Fibroblast of gingiva (primary cell): ENCODE data around the gene PCBP3.

Experiments
- DNase-seq: peaks from one replicate; pipeline ENCODE4 v3.0.0-alpha.2; 2011; ENCODE audit warnings: low read depth

PCBP3 gene

DNA sequence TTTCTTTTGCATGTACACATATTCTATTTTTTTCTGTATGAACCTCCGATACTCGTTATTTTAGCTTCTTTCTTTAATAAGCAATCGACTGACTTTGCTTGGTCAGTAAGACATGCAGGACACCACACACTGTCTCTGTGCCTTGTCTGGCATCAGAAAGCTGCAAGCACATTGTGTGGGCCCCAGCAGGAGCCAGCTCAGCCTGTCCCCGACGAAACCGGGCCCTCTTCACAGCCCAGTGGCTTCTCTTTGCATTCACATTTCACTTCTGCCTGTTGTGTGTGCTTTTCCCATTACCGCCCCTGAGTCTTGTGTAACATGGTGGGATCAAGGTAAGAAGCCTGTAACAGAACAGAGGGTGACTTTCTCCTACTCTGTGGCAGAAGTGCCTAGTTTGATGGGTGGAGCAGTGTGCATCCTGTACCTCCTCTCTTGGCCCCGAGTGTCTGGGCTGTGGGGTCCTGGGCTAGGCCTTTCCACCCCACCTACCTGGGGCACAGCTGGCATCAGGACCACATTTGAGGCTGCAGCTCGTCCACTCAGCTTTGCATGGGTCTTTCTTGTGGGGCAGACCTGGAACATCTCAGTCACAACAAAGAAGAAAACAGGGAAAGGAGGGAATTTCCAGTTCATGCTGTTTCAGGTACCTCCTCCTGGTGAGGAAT, 219.2 kb downstream of the PCBP3 start:
- no peak for DNase-seq

DNA sequence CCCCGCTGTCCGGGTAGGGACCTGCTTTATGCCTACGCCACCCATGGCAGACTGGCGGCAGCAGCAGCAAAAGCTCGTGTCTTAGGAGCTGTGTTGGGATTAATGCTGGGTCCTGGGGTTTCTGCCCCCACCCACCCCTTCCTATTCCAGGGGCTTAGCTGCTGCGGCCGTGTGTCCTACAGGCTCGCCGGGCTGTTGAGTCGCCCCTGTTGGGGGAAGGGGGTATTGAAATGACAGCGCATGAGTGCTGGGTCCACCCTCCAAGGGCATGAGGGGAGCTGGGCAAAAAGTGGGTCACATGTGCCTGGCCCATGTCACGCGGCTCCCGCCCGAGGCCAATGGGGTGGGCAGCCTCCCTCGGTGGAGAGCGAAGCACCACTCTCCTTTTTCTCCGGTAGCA, 219.7 kb downstream of the PCBP3 start:
- DNase-seq, result no peak

DNA sequence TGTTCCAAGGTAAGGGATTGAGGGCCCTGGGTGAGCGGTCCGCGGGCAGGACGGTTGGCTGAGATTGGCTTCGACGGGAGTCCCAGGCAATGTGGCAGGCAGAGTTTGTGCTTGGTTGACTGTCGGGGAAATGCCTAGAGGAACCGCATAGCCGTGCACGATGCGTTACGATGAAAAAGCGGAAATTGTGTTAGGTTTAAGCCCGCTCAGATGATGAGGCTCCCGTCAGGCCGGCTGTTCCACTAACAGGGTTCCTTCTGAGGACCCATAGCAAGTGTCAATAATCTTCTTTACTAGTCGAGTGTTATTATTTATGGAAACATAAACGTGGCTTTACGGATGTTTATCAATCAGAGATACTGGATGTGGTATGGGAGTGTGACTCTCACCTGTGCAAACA, 220.2 kb downstream of the PCBP3 start:
- no peak for DNase-seq

DNA sequence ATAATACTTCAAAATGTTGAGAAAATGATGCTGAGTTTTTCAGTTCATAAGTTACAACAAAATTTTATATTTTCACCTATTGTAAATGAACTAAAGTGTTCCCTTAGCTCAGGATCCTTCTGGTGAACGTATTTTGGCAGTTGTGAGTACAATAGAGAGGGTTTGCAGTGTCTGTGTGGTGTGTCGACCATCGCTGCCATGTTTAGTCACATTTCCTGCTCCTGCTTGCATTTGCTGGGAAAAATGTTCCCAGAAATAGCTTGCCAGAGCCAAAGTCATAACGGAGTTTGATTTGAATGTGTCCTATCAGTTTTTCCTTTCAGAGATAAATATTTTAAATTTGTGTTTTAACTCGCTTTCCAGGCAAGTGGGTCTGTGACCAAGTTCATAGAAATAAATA, 220.9 kb downstream of the PCBP3 start:
- DNase-seq, result no peak

DNA sequence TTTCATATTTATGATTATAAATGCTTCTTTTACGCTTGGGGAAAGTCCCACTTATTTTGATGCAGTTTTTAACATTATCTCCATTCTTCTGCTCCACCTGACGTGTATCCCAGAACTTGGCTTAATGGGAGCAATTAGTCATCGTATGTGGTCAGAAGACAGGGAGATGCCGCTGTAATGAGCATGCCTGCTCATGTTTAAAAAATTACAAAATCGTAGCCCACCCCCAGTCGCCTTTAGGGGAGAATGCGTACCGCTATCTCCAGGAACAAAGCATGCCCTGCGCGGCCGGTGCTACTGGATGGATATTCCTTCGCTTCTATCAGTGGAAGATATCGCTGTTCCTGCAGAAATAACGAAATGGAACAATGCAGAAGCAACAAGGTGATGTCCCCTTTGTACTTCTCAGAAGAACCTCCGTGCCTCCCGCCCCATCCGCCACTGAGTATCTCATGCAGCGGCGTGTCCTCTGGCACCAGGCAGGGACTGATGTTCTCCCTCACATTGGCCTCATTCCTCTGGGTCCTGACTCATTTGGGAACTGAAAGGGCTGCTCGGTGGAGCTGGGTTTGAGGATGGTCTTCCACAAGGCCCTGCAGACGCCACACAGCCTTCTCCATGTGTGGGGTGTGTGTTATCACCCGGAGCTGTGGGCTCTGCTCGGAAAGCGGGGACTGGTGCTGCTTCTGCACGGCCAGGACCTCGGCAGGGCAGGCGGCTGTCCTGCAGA, 221.7 kb downstream of the PCBP3 start:
- peak; percentile 22 for DNase-seq

DNA sequence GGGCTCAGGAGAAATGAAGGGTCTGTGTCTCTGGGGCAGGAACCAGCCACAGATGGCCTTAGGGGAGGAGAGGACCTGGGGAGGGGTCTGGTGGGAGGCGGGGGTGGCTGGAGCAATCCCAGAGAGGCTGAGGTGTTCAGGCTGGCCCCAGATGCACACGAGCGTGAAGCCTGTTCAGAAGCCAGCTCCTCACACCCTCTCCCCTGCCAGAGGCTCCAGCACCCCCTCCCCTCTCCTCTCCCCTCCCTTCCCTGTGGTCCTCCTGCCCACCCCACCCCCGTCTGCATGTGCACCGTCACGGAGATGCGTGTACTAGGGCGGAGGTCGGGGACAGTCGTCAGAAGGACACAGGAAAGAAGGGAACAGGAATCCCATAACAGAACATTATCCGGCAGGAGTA, 223.0 kb downstream of the PCBP3 start:
- no peak for DNase-seq

DNA sequence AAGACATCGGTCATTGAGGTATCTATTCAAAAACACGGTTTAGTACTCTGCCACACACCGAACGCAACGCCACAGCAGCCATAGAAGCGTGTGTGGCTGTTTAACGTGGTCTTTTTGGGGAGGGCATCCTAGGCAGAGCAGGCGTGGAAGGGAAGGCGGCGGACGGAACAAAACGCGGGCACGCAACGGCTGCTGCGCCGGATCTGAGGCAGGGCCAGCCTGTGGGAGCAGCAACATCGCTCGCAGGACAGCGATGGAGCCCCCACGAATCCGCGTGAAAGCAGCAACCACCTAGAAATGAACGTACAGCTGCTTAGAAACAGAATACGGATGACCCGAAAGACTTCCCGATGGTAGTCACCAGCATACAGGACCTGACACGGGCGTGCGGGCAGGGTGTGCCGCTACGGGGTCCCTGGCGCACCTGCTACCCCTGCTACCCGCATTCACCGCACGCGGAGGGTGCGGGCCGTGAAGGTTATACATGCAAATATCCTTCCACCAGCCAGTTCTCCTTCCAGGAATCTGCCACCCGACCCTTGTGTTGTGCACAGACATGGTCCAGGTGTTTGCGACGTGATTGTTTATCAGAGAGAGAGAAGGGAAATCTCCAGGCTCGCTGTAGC, 223.6 kb downstream of the PCBP3 start:
- DNase-seq, result no peak

DNA sequence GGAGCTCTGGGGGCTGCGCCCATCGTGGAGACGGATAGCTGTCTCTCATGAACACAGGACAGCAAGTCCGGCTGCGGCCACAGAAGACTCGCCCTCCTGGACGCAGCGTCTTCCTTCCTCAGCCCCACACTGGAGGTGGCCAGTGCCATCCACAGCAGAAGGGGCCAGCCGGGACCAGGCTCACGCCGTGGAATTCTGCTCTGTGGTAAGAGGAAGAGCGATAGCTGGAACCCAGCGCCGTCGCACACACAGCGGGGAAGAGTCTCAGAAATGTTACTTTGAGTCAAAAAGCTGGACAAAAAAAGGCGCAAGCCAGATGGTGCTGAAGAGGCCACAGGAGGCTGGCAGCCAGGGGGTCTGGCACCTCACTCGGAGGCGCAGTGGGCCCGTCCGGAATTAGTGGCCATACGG, 224.2 kb downstream of the PCBP3 start:
- no peak for DNase-seq

DNA sequence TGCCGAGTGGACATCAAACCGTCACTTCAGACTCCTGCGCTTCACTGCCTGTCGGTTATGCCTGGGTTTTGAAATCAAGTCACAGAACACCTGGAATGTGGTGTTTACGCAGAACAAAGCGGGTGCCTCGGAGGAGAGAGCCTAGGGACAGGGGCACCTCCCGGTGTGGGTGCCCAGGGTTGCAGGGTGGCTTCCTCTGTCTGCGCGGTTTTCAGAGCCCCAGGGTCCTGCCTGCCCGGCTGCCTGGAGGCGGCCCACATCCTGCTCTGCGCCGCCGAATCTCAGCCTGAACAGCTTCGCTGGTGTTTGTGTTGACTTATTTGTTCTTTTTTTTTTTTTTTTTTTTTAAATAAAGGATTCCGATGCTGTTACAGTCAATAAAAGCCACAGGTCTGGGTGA, 224.6 kb downstream of the PCBP3 start:
- DNase-seq, result no peak

DNA sequence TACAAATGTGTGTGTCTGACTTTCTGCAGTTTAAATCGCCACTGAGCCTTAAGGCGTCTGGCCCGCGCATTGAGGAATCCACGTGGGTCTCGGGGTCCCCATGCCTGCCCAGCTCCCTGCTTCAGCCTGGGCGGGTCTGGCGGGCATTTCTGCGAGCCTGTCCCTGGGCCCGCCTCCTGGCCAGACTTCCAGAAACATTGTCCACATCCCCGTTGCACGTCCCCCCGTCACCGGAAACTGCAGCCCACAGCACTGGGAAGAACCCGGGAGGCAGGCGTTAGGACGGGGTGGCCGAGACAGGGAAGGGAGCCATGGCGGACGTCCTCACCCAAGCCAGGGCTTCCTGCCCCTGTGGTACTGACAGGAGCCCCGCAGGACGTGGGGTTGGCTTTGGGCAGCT, 225.0 kb downstream of the PCBP3 start:
- DNase-seq, result no peak

DNA sequence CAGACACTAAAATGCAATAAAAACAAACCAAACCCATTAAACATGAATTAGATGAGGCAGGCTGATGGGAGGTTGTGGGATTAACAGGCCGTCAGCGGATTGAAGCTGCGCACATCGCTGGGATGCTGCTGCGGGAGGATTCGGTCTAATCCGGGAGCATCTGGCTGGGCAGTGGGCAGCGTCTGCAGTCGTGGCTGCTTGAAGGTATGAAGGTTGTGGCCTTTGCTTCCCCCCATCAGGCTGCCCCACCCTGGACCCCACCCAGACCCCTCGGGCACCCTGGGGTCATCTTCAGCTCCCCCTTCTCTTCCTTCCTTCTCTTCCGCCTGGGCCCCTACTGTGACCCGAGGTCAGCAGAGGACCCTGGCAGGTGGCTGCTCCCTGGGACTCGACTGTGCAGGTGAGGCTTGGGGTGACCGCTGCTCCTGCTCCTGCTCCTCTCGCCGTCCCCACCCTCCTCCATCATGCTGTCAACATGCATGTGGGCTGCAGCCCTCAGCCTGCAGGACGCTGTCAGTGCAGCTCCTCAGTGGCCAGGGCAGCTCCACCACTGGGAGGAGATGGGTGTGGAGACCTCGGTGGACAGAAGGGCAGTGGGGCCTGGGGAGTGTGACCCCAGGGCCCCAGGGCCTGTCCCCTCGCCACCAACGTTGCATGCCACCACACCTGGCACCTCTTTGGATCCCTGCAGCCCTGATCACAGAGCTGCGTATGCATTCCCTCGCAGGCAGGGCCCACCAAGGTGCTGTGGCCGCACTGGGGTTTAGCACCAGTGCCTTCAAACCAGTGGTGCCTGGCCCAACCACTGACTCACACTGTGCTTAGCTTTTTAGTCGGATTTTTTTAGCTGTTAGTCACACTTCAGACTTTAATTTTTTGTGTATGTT, 225.8 kb downstream of the PCBP3 start:
- DNase-seq, result no peak

DNA sequence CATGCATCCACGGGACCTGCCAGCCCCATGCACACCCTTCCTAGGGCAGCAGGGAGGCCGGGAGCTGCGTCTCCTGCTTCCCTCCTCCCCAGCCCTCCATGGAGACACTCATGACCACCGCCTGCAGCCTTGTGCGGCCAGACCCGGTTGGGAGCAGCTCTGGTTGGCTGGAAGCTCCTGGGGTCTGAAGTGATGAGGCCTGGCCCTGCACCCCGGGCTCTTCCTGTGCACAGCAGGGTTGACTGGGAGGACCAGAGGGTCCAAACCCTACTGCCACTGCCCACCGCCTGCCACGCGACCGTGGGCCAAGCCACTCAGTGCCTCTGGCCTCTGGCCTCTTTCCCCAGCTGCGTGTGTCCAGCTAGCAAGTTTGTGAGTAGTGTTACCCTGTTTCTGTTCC, 226.9 kb downstream of the PCBP3 start:
- DNase-seq, result no peak

DNA sequence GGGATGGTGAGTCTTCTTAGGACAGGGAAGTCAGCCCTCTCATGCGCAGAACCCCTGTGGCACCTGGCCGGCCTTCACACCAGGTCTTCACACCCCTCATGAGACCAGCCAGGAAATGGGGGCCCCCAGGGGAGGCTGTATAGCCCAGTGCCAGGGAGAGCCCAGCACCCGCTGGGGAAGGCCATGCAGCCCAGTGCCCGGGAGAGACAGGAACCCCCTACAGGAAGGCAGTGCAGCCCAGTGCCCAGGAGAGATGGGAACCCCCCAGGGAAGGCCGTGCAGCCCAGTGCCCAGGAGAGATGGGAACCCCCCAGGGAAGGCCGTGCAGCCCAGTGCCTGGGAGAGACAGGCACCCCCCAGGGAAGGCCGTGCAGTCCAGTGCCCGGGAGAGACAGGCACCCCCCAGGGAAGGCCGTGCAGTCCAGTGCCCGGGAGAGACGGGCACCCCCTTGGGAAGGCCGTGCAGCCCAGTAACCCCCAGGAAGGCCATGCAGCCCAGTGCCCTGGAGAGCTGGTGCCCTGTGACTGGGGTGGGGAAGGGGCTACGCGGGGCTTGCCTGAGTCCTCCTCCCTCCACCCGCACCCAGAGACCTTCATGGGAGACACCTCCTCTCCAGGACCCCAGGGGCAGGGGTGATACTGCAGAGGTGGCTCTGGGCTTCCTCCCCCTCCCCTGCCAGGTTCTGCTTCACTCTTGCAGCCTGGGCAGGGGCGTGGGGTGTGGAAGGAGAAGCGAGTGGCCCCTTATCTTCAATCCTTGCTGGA, 227.5 kb downstream of the PCBP3 start:
- DNase-seq, result no peak

DNA sequence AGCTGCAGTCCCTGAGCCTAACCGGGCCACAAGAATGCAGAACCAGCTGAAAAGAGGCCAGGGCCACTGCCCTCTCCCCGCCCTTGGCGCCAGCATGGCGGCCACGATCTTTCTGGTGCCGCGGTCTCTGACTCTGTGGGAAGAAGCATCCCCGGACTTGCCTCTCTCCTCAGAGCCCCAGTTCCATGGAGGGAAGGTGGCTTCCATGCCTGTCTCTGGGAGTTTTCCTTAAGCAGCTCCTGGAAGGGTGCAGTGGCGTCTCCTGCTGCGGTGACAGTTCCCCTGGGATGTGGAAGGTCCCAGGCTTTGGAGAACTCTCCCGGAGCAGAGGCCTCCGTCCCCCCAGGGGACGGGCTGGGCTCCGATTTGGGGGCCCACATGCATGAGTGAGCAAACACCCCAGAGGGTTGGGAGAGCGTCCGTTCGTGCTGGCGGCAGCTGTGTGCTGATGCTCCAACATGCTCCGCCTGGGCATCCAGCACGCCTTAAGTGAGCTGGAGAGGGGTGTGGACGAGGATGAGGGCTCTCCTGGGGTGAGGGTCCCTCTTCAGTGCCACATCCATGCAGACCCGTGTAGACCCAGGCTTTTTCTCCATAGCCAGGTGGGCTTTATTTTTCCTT, 228.2 kb downstream of the PCBP3 start:
- DNase-seq, result no peak

DNA sequence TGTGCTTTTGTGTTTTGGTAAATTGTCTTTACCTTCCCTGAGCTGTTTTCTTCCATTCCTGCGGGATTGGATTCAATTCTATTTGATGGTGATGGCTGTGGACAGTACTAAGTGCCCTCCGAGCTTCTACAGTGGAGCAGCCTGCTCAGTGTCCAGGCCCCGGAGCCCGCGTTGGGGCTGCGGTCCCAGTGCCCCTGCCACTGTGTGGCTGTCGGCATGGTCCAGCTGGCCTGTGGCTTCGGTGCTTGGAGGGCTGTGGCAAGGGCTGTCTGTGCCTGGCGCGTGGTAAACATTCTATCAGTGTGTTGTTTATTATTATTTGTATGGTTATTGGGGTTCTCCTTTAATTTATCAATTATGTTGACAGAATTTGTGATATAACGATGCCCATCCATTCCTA, 228.9 kb downstream of the PCBP3 start:
- DNase-seq, result no peak

DNA sequence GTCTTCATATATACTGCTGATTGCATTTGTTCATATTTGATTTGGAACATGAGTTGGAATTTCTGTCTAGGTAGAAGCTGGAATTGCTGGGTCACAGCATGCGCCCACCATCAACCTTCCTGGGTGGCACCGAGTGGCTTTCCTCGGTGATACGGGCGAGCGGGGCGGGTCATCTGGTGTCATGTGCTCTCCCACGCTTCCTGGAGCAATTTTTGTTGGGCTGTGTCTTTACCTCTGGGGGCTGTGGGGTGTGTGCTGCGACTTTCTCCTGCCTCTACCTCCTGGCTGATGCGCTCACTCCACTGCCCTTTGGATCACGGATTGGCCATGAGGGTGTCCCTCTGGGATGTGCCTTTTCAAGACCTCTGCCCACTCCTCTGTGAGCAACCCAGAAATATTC, 229.4 kb downstream of the PCBP3 start:
- no peak for DNase-seq

DNA sequence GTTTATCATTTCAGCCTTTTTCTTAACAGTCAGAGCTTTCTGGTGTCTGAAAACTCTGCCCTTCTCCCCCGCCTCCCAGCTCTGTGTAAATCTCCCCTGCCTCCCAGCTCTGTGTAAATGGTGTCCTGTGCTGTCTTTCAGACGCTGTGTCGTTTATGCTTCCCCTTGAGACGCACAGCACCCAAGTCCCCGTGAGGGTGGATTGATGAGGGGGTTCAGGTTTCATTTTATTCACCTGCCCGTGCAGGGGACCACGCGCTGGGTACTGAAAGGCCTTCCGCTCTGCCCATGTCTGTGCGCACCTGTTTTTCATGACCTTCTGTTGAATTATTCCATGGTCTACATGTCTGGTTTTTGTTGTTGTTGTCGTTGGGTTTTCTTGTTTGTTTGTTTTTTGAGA, 229.9 kb downstream of the PCBP3 start:
- DNase-seq, result no peak

DNA sequence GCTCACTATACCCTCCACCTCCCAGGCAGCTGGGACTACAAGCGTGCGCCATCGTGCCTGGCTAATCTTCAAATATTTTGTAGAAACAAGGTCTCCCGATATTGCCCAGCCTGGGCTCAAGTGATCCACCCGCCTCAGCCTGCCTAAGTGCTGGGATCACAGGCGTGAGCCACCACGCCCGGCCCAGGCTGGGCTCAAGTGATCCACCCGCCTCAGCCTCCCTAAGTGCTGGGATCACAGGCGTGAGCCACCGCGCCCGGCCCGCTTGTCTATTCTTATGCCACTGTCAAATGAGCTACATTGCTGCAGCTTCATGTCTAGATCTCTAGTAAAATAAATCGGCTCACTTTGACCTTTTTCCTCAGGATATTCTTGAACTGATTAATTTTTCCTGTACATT, 230.3 kb downstream of the PCBP3 start:
- DNase-seq, result no peak

DNA sequence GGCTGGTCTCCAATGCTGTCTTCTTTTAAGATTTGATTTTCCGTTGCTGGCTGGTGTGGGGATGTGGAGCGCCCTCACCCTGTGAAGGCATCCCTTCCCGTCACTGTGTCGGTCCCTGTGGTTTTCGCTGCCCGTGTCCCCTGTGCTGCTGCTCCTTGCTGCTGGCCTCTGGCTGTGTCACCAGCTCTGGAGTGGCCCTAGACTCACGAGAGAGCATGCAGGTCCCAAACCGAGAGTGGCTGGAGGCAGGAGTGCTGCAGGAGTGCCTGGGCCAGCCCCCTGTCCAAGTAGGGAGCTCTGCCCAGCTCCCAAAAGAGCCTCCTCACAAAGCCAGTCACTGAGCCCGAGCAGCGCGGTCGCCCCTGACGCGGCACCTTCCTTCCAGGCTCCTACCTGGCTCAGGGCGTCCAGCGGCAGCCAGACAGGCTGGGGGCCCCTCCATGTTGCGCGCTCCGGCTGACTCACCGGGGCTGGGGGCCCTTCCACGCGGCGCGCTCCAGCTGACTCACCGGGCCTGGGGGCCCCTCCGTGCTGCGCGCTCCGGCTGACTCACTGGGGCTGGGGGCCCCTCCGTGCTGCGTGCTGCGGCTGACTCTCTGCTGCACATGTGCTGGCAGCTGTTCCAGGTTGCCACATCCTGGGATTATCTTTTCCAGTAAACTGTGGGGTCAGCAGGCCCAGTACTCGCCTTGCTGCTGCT, 231.3 kb downstream of the PCBP3 start:
- DNase-seq, result peak; percentile 87

DNA sequence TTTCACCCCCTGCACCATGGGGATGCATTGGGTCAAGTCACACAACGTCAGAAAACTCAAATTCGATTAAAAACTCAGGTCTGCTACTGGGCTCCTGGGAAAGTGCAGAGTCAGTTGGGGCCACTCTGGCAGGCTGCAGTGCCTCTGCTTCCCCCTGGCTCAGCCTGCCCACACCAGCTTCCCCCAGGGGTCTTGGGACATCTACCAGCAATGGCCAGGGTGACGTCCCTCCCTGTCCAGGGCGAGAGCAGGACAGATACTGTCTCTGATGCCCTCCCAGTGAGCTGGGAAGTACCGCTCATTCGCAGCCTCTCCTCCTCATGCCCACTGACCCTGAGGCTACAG, 231.9 kb downstream of the PCBP3 start:
- no peak for DNase-seq

DNA sequence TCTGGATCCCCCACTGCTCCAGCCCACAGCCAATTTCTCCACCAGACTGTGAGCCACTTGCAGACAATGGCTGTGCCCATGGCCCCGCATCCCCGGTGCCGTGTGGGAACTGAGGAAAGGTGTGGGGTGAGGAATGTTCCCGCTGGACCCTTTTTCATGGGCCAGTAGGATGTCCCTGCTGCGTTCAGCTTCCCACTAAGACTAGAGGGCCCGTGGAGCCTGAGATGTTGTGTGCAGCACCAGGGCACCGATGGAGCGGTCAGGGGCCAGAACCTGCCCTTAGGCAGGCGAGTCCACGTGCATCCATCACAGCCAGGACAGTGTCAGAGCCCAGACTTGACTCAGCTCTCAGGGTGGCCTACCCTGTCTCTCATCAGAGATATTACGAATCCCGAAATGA, 232.4 kb downstream of the PCBP3 start:
- DNase-seq, result no peak
